Measurements from ENCODE around the gene PRKCH. TPM values are rescaled to one million over a fixed set of nuclear protein-coding genes. Genes with fewer than 3 reads are reported as not detected.
"Not testable (repeated sequence)": the region's sequence is repeated elsewhere in the genome, so short reads cannot be mapped to it uniquely, and the experiment has no call there.

Gene PRKCH
- total RNA-seq, 1 donor, result 226 TPM

GRCh38 chr14:61527325-61528100 is 206.1 kb downstream of the PRKCH start:
- Histone ChIP-seq H3K4me1 (ENCODE audit: insufficient read depth, low read length) (peaks cover 38% of the 10 kb centered on the region), H3K9me3 (ENCODE audit: low read depth, low read length) (no peaks in the 10 kb centered on the region), H3K27me3 (ENCODE audit: insufficient read depth, low read length) (no peaks in the 10 kb centered on the region), H3K4me3 (ENCODE audit: low read length) (no peak overlapping the region)

GRCh38 chr14:61528591-61529021 is 207.2 kb downstream of the PRKCH start:
- Histone ChIP-seq H3K4me1 (ENCODE audit: insufficient read depth, low read length) (peaks cover 42% of the 10 kb centered on the region), H3K4me3 (ENCODE audit: low read length) (no peak overlapping the region), H3K9me3 (ENCODE audit: low read depth, low read length) (no peaks in the 10 kb centered on the region), H3K27me3 (ENCODE audit: insufficient read depth, low read length) (no peaks in the 10 kb centered on the region)

- not testable (repeated sequence) for H3K27me3 ChIP-seq (ENCODE audit: insufficient read depth, low read length); H3K9me3 ChIP-seq (ENCODE audit: low read depth, low read length); H3K4me3 ChIP-seq (ENCODE audit: low read length)
- peaks cover 41% of the 10 kb centered on the region for H3K4me1 ChIP-seq (ENCODE audit: insufficient read depth, low read length)
Measured at GRCh38 chr14:61529360-61529759, 208.0 kb downstream of the PRKCH start.

- no peak overlapping the region for H3K4me3 ChIP-seq (ENCODE audit: low read length)
- peaks cover 32% of the 10 kb centered on the region for H3K4me1 ChIP-seq (ENCODE audit: insufficient read depth, low read length)
- H3K9me3 ChIP-seq (ENCODE audit: low read depth, low read length), result no peaks in the 10 kb centered on the region
- H3K27me3 ChIP-seq (ENCODE audit: insufficient read depth, low read length), result no peaks in the 10 kb centered on the region
Measured at GRCh38 chr14:61530296-61530695, 208.9 kb downstream of the PRKCH start.

GRCh38 chr14:61530896-61531295 is 209.5 kb downstream of the PRKCH start:
- H3K4me3 ChIP-seq (ENCODE audit: low read length), result no peak overlapping the region
- no peaks in the 10 kb centered on the region for H3K27me3 ChIP-seq (ENCODE audit: insufficient read depth, low read length)
- H3K4me1 ChIP-seq (ENCODE audit: insufficient read depth, low read length), result peaks cover 26% of the 10 kb centered on the region
- no peaks in the 10 kb centered on the region for H3K9me3 ChIP-seq (ENCODE audit: low read depth, low read length)

- Histone ChIP-seq H3K27me3 (ENCODE audit: insufficient read depth, low read length) (no peaks in the 10 kb centered on the region), H3K4me3 (ENCODE audit: low read length) (no peak overlapping the region), H3K9me3 (ENCODE audit: low read depth, low read length) (no peaks in the 10 kb centered on the region), H3K4me1 (ENCODE audit: insufficient read depth, low read length) (peaks cover 19% of the 10 kb centered on the region)
Measured at GRCh38 chr14:61531465-61532122, 210.2 kb downstream of the PRKCH start.

- Histone ChIP-seq H3K27me3 (ENCODE audit: insufficient read depth, low read length) (no peaks in the 10 kb centered on the region), H3K4me3 (ENCODE audit: low read length) (no peak overlapping the region), H3K9me3 (ENCODE audit: low read depth, low read length) (no peaks in the 10 kb centered on the region), H3K4me1 (ENCODE audit: insufficient read depth, low read length) (peaks cover 14% of the 10 kb centered on the region)
Measured at GRCh38 chr14:61532123-61532505, 210.7 kb downstream of the PRKCH start.

- H3K4me3 ChIP-seq (ENCODE audit: low read length), result no peak overlapping the region
- H3K4me1 ChIP-seq (ENCODE audit: insufficient read depth, low read length), result peaks cover 8% of the 10 kb centered on the region
- no peaks in the 10 kb centered on the region for H3K9me3 ChIP-seq (ENCODE audit: low read depth, low read length)
- no peaks in the 10 kb centered on the region for H3K27me3 ChIP-seq (ENCODE audit: insufficient read depth, low read length)
Measured at GRCh38 chr14:61532763-61533162, 211.4 kb downstream of the PRKCH start.

GRCh38 chr14:61533513-61534255 is 212.3 kb downstream of the PRKCH start:
- H3K4me3 ChIP-seq (ENCODE audit: low read length), result no peak overlapping the region
- H3K4me1 ChIP-seq (ENCODE audit: insufficient read depth, low read length), result peaks cover 6% of the 10 kb centered on the region
- H3K9me3 ChIP-seq (ENCODE audit: low read depth, low read length), result no peaks in the 10 kb centered on the region
- H3K27me3 ChIP-seq (ENCODE audit: insufficient read depth, low read length), result no peaks in the 10 kb centered on the region

- peaks cover 6% of the 10 kb centered on the region for H3K4me1 ChIP-seq (ENCODE audit: insufficient read depth, low read length)
- H3K4me3 ChIP-seq (ENCODE audit: low read length), result no peak overlapping the region
- no peaks in the 10 kb centered on the region for H3K27me3 ChIP-seq (ENCODE audit: insufficient read depth, low read length)
- H3K9me3 ChIP-seq (ENCODE audit: low read depth, low read length), result no peaks in the 10 kb centered on the region
Measured at GRCh38 chr14:61535032-61535431, 213.7 kb downstream of the PRKCH start.

- Histone ChIP-seq H3K4me1 (ENCODE audit: insufficient read depth, low read length) (peaks cover 6% of the 10 kb centered on the region), H3K27me3 (ENCODE audit: insufficient read depth, low read length) (no peaks in the 10 kb centered on the region), H3K4me3 (ENCODE audit: low read length) (no peak overlapping the region), H3K9me3 (ENCODE audit: low read depth, low read length) (no peaks in the 10 kb centered on the region)
Measured at GRCh38 chr14:61535458-61535857, 214.1 kb downstream of the PRKCH start.

- H3K9me3 ChIP-seq (ENCODE audit: low read depth, low read length), result no peaks in the 10 kb centered on the region
- peaks cover 6% of the 10 kb centered on the region for H3K4me1 ChIP-seq (ENCODE audit: insufficient read depth, low read length)
- H3K4me3 ChIP-seq (ENCODE audit: low read length), result no peak overlapping the region
- H3K27me3 ChIP-seq (ENCODE audit: insufficient read depth, low read length), result no peaks in the 10 kb centered on the region
Measured at GRCh38 chr14:61536661-61537562, 215.5 kb downstream of the PRKCH start.

- Histone ChIP-seq H3K27me3 (ENCODE audit: insufficient read depth, low read length) (no peaks in the 10 kb centered on the region), H3K4me3 (ENCODE audit: low read length) (no peak overlapping the region), H3K4me1 (ENCODE audit: insufficient read depth, low read length) (peaks cover 6% of the 10 kb centered on the region), H3K9me3 (ENCODE audit: low read depth, low read length) (no peaks in the 10 kb centered on the region)
Measured at GRCh38 chr14:61537563-61538463, 216.4 kb downstream of the PRKCH start.

Data from mononuclear cell (primary cell).